PC-3 (cell line): Measurements from ENCODE around the gene USP48. TPM values are rescaled to one million over a fixed set of nuclear protein-coding genes. Genes with fewer than 3 reads are reported as not detected.

Experiments
- ATAC-seq: fragments of 200-7000 bp; cut with Tn5 transposase; 2 replicates; pipeline ENCODE4 v1.9.1; 2020; ENCODE audit warnings: mild to moderate bottlenecking, moderate library complexity
- BruUV-seq: library from RNA; stranded (reverse); fragments of 400-500 nt; replicated peaks from 2 replicates; lab custom pipeline; 2021; lab: Mats Ljungman, UMichigan
- CTCF ChIA-PET: fragments of 300-600 bp; sonication (Branson Sonifier 250); formaldehyde crosslinking; loops from one replicate; lab custom pipeline; 2022; ENCODE audit warnings: antibody characterized with exemption; lab: Charles Lee
- POLR2A ChIA-PET: fragments of 300-600 bp; sonication (Branson Sonifier 250); formaldehyde crosslinking; loops from one replicate; lab custom pipeline; 2022; ENCODE audit warnings: antibody characterized with exemption; ENCODE audit not compliant: unreplicated experiment; lab: Charles Lee
- DNase-seq: peaks from one replicate; pipeline ENCODE4 v3.0.0-alpha.2; 2015
- H2AFZ ChIP-seq: fragments of 300-600 bp; sonication (generic); 2 replicates; pipeline ENCODE4 v1.6.0; 2016; ENCODE audit warnings: antibody characterized with exemption, low read length
- H3F3A ChIP-seq: fragments of 300-600 bp; sonication (generic); one replicate; pipeline ENCODE4 v1.6.0; 2017; ENCODE audit warnings: antibody characterized with exemption, low read length, control low read depth, mild to moderate bottlenecking; ENCODE audit not compliant: unreplicated experiment
- H3K27ac ChIP-seq: fragments of 300-600 bp; sonication (generic); 2 replicates; pipeline ENCODE4 v1.5.1; 2016; ENCODE audit warnings: mild to moderate bottlenecking, low read length
- H3K27me3 ChIP-seq: fragments of 300-600 bp; sonication (generic); 2 replicates; pipeline ENCODE4 v1.6.1; 2016; ENCODE audit warnings: low read length, mixed read lengths
- H3K36me3 ChIP-seq: fragments of 300-600 bp; sonication (generic); 2 replicates; pipeline ENCODE4 v1.6.1; 2016; ENCODE audit warnings: low read depth, mixed run types, low read length, mixed read lengths
- H3K4me1 ChIP-seq: fragments of 300-600 bp; sonication (generic); 2 replicates; pipeline ENCODE4 v1.5.1; 2016; ENCODE audit warnings: low read length; ENCODE audit not compliant: insufficient read depth
- H3K4me2 ChIP-seq: fragments of 300-600 bp; sonication (generic); 2 replicates; pipeline ENCODE4 v1.6.0; 2016; ENCODE audit warnings: low read length
- H3K4me3 ChIP-seq: fragments of 300-600 bp; sonication (generic); 2 replicates; pipeline ENCODE4 v1.5.1; 2016; ENCODE audit warnings: mild to moderate bottlenecking, low read length, mixed read lengths
- H3K79me2 ChIP-seq: fragments of 300-600 bp; sonication (generic); 2 replicates; pipeline ENCODE4 v1.6.1; 2017; ENCODE audit warnings: low read length, mixed read lengths
- H3K9ac ChIP-seq: fragments of 300-600 bp; sonication (generic); 2 replicates; pipeline ENCODE4 v1.6.0; 2016; ENCODE audit warnings: mild to moderate bottlenecking, low read length
- H3K9me2 ChIP-seq: fragments of 300-600 bp; sonication (generic); replicated peaks from 2 replicates; pipeline ENCODE4 v1.6.1; 2016; ENCODE audit warnings: mixed run types, low read length, mixed read lengths
- H3K9me3 ChIP-seq: fragments of 300-600 bp; sonication (generic); 2 replicates; pipeline ENCODE4 v1.6.1; 2016; ENCODE audit warnings: low read length, mixed read lengths
- H4K20me1 ChIP-seq: fragments of 300-600 bp; sonication (generic); 2 replicates; pipeline ENCODE4 v1.6.1; 2016; ENCODE audit warnings: low read length, mixed read lengths
- EZH2 ChIP-seq: fragments of 300-600 bp; sonication (generic); IDR thresholded peaks from one replicate; pipeline ENCODE4 v1.6.1; 2017; ENCODE audit warnings: antibody characterized with exemption, mild to moderate bottlenecking, low read length; ENCODE audit not compliant: unreplicated experiment
- EZH2phosphoT487 ChIP-seq: fragments of 300-600 bp; sonication (generic); IDR thresholded peaks from 2 replicates; pipeline ENCODE4 v1.6.1; 2018; ENCODE audit warnings: mild to moderate bottlenecking, antibody characterized with exemption, low read length, borderline replicate concordance
- intact Hi-C: fragments of 100-400 bp; cut with micrococcal nuclease; formaldehyde crosslinking; loops from 2 replicates; pipeline ENCODE4 v1.9.0; 2023
- total RNA-seq: library from RNA; depleted of rRNA; stranded (reverse); fragments of >200 nt; gene quantifications from 2 replicates; pipeline ENCODE4 v1.2.3, GENCODE V29; 2014
- TF ChIP-seq, protein P1 (sequence below): fragments of 300-600 bp; sonication (generic); conservative IDR thresholded peaks from 2 replicates; pipeline ENCODE4 v1.5.1; 2017; ENCODE audit warnings: antibody characterized with exemption, low read depth, mild to moderate bottlenecking, low read length

The USP48 gene
- total RNA-seq, 1 experiment from 2014 or later = 33.3 TPM

GRCh38 chr1:21663248-21663950, 119.5 kb downstream of the USP48 start:
- Histone ChIP-seq H3K9me2 (no peaks in the 10 kb centered on the region), H2AFZ (no peak overlapping the region), H3K9ac (no peak overlapping the region), H3F3A (no peaks in the 10 kb centered on the region), H3K27ac (no peak overlapping the region), H3K27me3 (peaks cover 11% of the 10 kb centered on the region; the same call in 1 of the 2 replicates), H3K9me3 (no peaks in the 10 kb centered on the region), H3K4me2 (no peak overlapping the region), H3K4me1 (peaks cover 11% of the 10 kb centered on the region; the same call in 1 of the 2 replicates), H3K36me3 (no peaks in the 10 kb centered on the region), H4K20me1 (no peaks in the 10 kb centered on the region), H3K79me2 (no peaks in the 10 kb centered on the region), H3K4me3 (no peak overlapping the region)
- POLR2A ChIA-PET = no interaction called here
- ATAC-seq = no peak
- no TSS peak for BruUV-seq
- DNase-seq = no peak
- TF ChIP-seq EZH2 (no peak), EZH2phosphoT487 (no peak)
- TF ChIP-seq, protein P1, sequence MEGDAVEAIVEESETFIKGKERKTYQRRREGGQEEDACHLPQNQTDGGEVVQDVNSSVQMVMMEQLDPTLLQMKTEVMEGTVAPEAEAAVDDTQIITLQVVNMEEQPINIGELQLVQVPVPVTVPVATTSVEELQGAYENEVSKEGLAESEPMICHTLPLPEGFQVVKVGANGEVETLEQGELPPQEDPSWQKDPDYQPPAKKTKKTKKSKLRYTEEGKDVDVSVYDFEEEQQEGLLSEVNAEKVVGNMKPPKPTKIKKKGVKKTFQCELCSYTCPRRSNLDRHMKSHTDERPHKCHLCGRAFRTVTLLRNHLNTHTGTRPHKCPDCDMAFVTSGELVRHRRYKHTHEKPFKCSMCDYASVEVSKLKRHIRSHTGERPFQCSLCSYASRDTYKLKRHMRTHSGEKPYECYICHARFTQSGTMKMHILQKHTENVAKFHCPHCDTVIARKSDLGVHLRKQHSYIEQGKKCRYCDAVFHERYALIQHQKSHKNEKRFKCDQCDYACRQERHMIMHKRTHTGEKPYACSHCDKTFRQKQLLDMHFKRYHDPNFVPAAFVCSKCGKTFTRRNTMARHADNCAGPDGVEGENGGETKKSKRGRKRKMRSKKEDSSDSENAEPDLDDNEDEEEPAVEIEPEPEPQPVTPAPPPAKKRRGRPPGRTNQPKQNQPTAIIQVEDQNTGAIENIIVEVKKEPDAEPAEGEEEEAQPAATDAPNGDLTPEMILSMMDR = no peak
- CTCF ChIA-PET = no interaction called here
- intact Hi-C loops = no loop called here

DNA sequence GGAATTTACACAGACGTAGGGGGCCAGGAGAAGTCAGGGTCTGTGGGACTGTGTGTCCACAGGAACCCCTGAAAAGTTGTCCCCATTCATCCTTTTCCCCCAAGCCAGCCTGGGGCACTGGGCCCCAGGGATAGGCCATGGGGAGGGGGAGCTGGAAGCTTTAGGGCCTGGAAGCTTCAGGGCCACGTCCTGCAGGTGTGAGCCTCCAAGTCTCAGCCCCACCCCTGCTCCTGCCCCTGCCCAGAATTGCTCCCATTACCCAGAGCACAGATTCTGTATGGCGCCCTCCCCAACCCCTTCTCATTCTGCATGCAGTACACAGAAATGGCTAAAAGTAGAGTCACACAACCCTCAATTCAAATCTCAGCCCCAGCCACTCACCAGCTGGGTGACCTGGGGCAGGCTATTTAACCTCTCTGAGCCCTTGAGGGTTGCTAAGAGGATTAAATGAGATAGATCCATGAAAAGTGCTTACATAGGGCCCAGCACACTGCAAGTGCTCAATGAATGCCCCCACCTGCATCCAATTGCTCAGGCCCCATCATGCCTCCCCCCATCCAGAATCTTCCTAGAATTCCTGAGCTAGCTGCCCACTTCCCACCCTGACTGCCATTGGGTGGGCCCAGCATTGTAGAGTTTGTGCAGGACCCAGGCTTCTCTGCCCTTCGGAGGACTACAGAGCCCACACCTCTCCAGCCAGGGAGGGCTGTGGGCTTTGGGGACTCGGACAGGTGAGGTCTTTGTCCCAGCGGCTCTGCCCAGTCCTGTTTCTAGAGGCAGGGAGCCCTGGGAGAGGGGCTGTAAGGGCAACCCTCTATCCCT, 120.3 kb downstream of the USP48 start:
- ChIA-PET POLR2A (no interaction called here), CTCF (no interaction called here)
- no peaks in the 10 kb centered on the region for H3F3A ChIP-seq
- no peaks in the 10 kb centered on the region for H3K79me2 ChIP-seq
- no TSS peak for BruUV-seq
- H4K20me1 ChIP-seq = no peaks in the 10 kb centered on the region
- no peak for ATAC-seq
- H3K9me2 ChIP-seq = no peaks in the 10 kb centered on the region
- intact Hi-C loops = no loop called here
- no peak for DNase-seq
- TF ChIP-seq, protein P1 = no peak
- TF ChIP-seq EZH2phosphoT487 = no peak
- TF ChIP-seq EZH2 = no peak
- H3K27me3 ChIP-seq = 0 out of 2 replicates have a peak, but pooled peaks cover 6% of the 10 kb centered on the region
- H3K4me3 ChIP-seq = no peak overlapping the region
- H2AFZ ChIP-seq = no peak overlapping the region
- no peaks in the 10 kb centered on the region for H3K36me3 ChIP-seq
- H3K9me3 ChIP-seq = no peaks in the 10 kb centered on the region
- H3K4me1 ChIP-seq = peaks cover 11% of the 10 kb centered on the region; the same call in 1 of the 2 replicates
- no peak overlapping the region for H3K4me2 ChIP-seq
- no peak overlapping the region for H3K9ac ChIP-seq
- H3K27ac ChIP-seq = no peak overlapping the region
